ENCODE results near the gene FANCC. TPM values are rescaled to one million over a fixed set of nuclear protein-coding genes. Genes with fewer than 3 reads are reported as not detected.

FANCC gene
- total RNA-seq, 4 donors from 2014 or later, result 7.7 to 27.8 (median 9.0) TPM

GRCh38 chr9:95138474-95138873, 179.0 kb downstream of the FANCC start:
- no peaks in the 10 kb centered on the region for H3K36me3 ChIP-seq
- H3K27me3 ChIP-seq, result no peaks in the 10 kb centered on the region
- 63% methylated on average over 10 of the region's 10 CpGs for WGBS
- no peaks in the 10 kb centered on the region for H3K9me3 ChIP-seq
- H3K27ac ChIP-seq, result no peak overlapping the region
- H3K4me1 ChIP-seq, result no peaks in the 10 kb centered on the region
- no peak overlapping the region for H3K4me3 ChIP-seq
- TF ChIP-seq EP300 (IDR thresholded peaks at IDR 0.05), result no peak
- no peak for TF ChIP-seq POLR2A (IDR thresholded peaks at IDR 0.05)
- no peak for TF ChIP-seq POLR2AphosphoS5 (IDR thresholded peaks at IDR 0.05)
- TF ChIP-seq CTCF (IDR thresholded peaks at IDR 0.05), result no peak
- DNase-seq (ENCODE audit: low spot score in 2 of 2), result no peak

GRCh38 chr9:95137587-95138145, 179.8 kb downstream of the FANCC start:
- Histone ChIP-seq H3K9me3 (no peaks in the 10 kb centered on the region), H3K4me3 (no peak overlapping the region), H3K27me3 (no peaks in the 10 kb centered on the region), H3K4me1 (no peaks in the 10 kb centered on the region), H3K36me3 (no peaks in the 10 kb centered on the region), H3K27ac (no peak overlapping the region)
- no peak for DNase-seq (ENCODE audit: low spot score in 2 of 2)
- WGBS, result 83% methylated on average over 13 of the region's 14 CpGs
- TF ChIP-seq POLR2A (IDR thresholded peaks at IDR 0.05) (no peak), EP300 (IDR thresholded peaks at IDR 0.05) (no peak), CTCF (IDR thresholded peaks at IDR 0.05) (no peak), POLR2AphosphoS5 (IDR thresholded peaks at IDR 0.05) (no peak)

- Histone ChIP-seq H3K9me3 (no peaks in the 10 kb centered on the region), H3K27ac (no peak overlapping the region), H3K27me3 (no peaks in the 10 kb centered on the region), H3K4me3 (no peak overlapping the region), H3K4me1 (peaks cover 11% of the 10 kb centered on the region), H3K36me3 (no peaks in the 10 kb centered on the region)
- TF ChIP-seq EP300 (IDR thresholded peaks at IDR 0.05) (no peak), CTCF (IDR thresholded peaks at IDR 0.05) (no peak), POLR2AphosphoS5 (IDR thresholded peaks at IDR 0.05) (no peak), POLR2A (IDR thresholded peaks at IDR 0.05) (no peak)
- 95% methylated on average over 10 of the region's 10 CpGs for WGBS
- DNase-seq (ENCODE audit: low spot score in 2 of 2), result no peak
Observed at GRCh38 chr9:95135756-95136155, 181.8 kb downstream of the FANCC start.

GRCh38 chr9:95134457-95134881, 183.0 kb downstream of the FANCC start:
- Histone ChIP-seq H3K9me3 (no peaks in the 10 kb centered on the region), H3K36me3 (no peaks in the 10 kb centered on the region), H3K4me3 (no peak overlapping the region), H3K4me1 (peaks cover 11% of the 10 kb centered on the region), H3K27me3 (no peaks in the 10 kb centered on the region), H3K27ac (no peak overlapping the region)
- no peak for DNase-seq (ENCODE audit: low spot score in 2 of 2)
- TF ChIP-seq POLR2AphosphoS5 (IDR thresholded peaks at IDR 0.05) (no peak), POLR2A (IDR thresholded peaks at IDR 0.05) (no peak), EP300 (IDR thresholded peaks at IDR 0.05) (no peak), CTCF (IDR thresholded peaks at IDR 0.05) (no peak)
- 95% methylated on average over 9 of the region's 9 CpGs for WGBS

GRCh38 chr9:95133325-95133705, 184.2 kb downstream of the FANCC start:
- H3K9me3 ChIP-seq, result no peaks in the 10 kb centered on the region
- no peaks in the 10 kb centered on the region for H3K27me3 ChIP-seq
- no peak overlapping the region for H3K4me3 ChIP-seq
- DNase-seq (ENCODE audit: low spot score in 2 of 2), result no peak
- peaks cover 14% of the 10 kb centered on the region for H3K4me1 ChIP-seq
- no peak for TF ChIP-seq POLR2AphosphoS5 (IDR thresholded peaks at IDR 0.05)
- H3K36me3 ChIP-seq, result no peaks in the 10 kb centered on the region
- H3K27ac ChIP-seq, result no peak overlapping the region
- 87% methylated on average over 4 of the region's 4 CpGs for WGBS
